IPS-15b (cell line): Measurements from ENCODE around the gene PLOD2.

Experiments used
- H3K27me3 ChIP-seq: one replicate; pipeline ENCODE4 v1.6.1; 2013; ENCODE audit warnings: low read length; ENCODE audit not compliant: control insufficient read depth, insufficient read depth
- H3K36me3 ChIP-seq: one replicate; pipeline ENCODE4 v1.6.1; 2013; ENCODE audit warnings: low read length; ENCODE audit not compliant: control insufficient read depth, insufficient read depth
- H3K4me1 ChIP-seq: one replicate; pipeline ENCODE4 v1.6.1; 2013; ENCODE audit warnings: mild to moderate bottlenecking, low read length; ENCODE audit not compliant: control insufficient read depth, insufficient read depth
- H3K4me3 ChIP-seq: one replicate; pipeline ENCODE4 v1.5.1; 2013; ENCODE audit warnings: low read depth, low read length
- H3K9ac ChIP-seq: one replicate; pipeline ENCODE4 v1.6.1; 2013; ENCODE audit warnings: low read depth, mild to moderate bottlenecking, low read length
- H3K9me3 ChIP-seq: one replicate; pipeline ENCODE4 v1.6.1; 2013; ENCODE audit warnings: mild to moderate bottlenecking, low read length; ENCODE audit not compliant: control insufficient read depth, insufficient read depth

The PLOD2 gene

GRCh38 chr3:146024260-146024659 is 136.7 kb downstream of the PLOD2 start:
- Histone ChIP-seq H3K9ac (no peak overlapping the region), H3K36me3 (no peaks in the 10 kb centered on the region), H3K4me1 (no peaks in the 10 kb centered on the region), H3K9me3 (no peaks in the 10 kb centered on the region), H3K27me3 (no peaks in the 10 kb centered on the region), H3K4me3 (no peak overlapping the region)

- Histone ChIP-seq H3K4me1 (no peaks in the 10 kb centered on the region), H3K9ac (no peak overlapping the region), H3K9me3 (no peaks in the 10 kb centered on the region)
Measured at GRCh38 chr3:146020969-146021368, 140.0 kb downstream of the PLOD2 start.

GRCh38 chr3:146019508-146019907 is 141.5 kb downstream of the PLOD2 start:
- H3K9me3 ChIP-seq, result no peaks in the 10 kb centered on the region
- no peak overlapping the region for H3K4me3 ChIP-seq
- no peaks in the 10 kb centered on the region for H3K27me3 ChIP-seq
- H3K4me1 ChIP-seq, result no peaks in the 10 kb centered on the region
- no peak overlapping the region for H3K9ac ChIP-seq
- H3K36me3 ChIP-seq, result no peaks in the 10 kb centered on the region

More at GRCh38 chr3:146020969-146021368, 140.0 kb downstream of the PLOD2 start:
- Histone ChIP-seq H3K36me3 (no peaks in the 10 kb centered on the region), H3K4me3 (no peak overlapping the region), H3K27me3 (no peaks in the 10 kb centered on the region)
